GM18499 (cell line): ENCODE measurements around the gene INPP5B.
A peak's percentile ranks its signal among the peaks of the same experiment; 100 is the strongest.
"Not testable (repeated sequence)": the region's sequence is repeated elsewhere in the genome, so short reads cannot be mapped to it uniquely, and the experiment has no call there.

Experiments used
- ATAC-seq: cut with Tn5 transposase; IDR thresholded peaks from one replicate; pipeline ENCODE4 v1.9.1; 2021; ENCODE audit warnings: moderate number of reproducible peaks; ENCODE audit not compliant: insufficient read depth, unreplicated experiment

INPP5B gene

GRCh38 chr1:37948841-37949240, 2.0 kb upstream of the INPP5B start:
- no peak for ATAC-seq

- no peak for ATAC-seq
Measured at GRCh38 chr1:37948166-37948565, 1.3 kb upstream of the INPP5B start.

GRCh38 chr1:37947364-37947763, 511 bp upstream of the INPP5B start:
- ATAC-seq: no peak

GRCh38 chr1:37945743-37946702, 830 bp downstream of the INPP5B start:
- no peak for ATAC-seq

- no peak for ATAC-seq
Measured at GRCh38 chr1:37945251-37945650, 1.6 kb downstream of the INPP5B start.

GRCh38 chr1:37944816-37945215, 2.0 kb downstream of the INPP5B start:
- ATAC-seq: no peak

- no peak for ATAC-seq
Measured at GRCh38 chr1:37944086-37944763, 2.6 kb downstream of the INPP5B start.

GRCh38 chr1:37940299-37940947, 6.4 kb downstream of the INPP5B start:
- no peak for ATAC-seq

GRCh38 chr1:37936760-37937159, 10.1 kb downstream of the INPP5B start:
- not testable (repeated sequence) for ATAC-seq

- no peak for ATAC-seq
Measured at GRCh38 chr1:37932759-37933158, 14.1 kb downstream of the INPP5B start.

- peak; percentile 78 for ATAC-seq
Measured at GRCh38 chr1:37931361-37932158, 15.3 kb downstream of the INPP5B start.

- no peak for ATAC-seq
Measured at GRCh38 chr1:37931102-37931360, 15.8 kb downstream of the INPP5B start.

- ATAC-seq: no peak
Measured at GRCh38 chr1:37930246-37931101, 16.4 kb downstream of the INPP5B start.

GRCh38 chr1:37926038-37926924, 20.6 kb downstream of the INPP5B start:
- no peak for ATAC-seq

- ATAC-seq: no peak
Measured at GRCh38 chr1:37925316-37925715, 21.5 kb downstream of the INPP5B start.

GRCh38 chr1:37923551-37923889, 23.3 kb downstream of the INPP5B start:
- ATAC-seq: no peak

- ATAC-seq: no peak
Measured at GRCh38 chr1:37922767-37923550, 23.9 kb downstream of the INPP5B start.

- ATAC-seq: no peak
Measured at GRCh38 chr1:37919277-37919676, 27.6 kb downstream of the INPP5B start.
